ENCODE results near the gene ARHGEF5.
"Not testable (repeated sequence)": the region's sequence is repeated elsewhere in the genome, so short reads cannot be mapped to it uniquely, and the experiment has no call there.

ARHGEF5 gene

DNA sequence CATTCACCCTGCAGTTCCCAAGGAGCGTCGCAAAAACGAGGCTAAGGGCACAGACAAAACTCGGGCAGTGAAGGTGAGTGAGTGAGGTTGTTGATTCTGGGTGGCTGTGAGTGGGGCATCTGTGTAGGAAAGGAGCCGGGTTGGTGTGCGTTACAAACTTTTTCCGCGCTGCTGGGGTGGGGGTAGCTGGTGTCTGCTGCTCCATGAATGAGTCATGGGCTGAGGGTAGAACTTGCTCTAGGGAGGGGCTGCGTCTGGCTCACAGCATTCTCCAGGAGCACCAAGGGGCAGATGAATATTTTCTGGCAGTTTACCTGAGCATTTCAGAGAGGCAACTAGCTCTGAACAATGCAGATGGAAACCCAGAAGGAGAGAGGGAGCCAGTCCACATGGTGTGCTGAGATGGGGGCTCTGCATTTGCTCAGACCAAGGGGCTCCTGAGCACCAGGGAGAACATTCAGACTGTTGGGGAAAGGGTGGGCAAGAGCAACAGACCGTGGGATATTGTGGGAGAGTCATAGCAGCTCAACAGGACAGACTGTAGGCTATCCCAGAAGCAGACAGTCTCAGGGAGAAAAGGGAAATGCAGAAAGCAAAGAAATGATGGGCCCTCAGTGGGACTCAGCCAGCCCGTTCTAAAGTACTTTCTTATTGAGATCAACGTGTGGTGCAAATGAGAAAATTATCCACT is 29.5 kb downstream of the ARHGEF5 start:
- DNase-seq = no peak

GRCh38 chr7:144386741-144387140 is 31.5 kb downstream of the ARHGEF5 start:
- no peak for DNase-seq

DNA sequence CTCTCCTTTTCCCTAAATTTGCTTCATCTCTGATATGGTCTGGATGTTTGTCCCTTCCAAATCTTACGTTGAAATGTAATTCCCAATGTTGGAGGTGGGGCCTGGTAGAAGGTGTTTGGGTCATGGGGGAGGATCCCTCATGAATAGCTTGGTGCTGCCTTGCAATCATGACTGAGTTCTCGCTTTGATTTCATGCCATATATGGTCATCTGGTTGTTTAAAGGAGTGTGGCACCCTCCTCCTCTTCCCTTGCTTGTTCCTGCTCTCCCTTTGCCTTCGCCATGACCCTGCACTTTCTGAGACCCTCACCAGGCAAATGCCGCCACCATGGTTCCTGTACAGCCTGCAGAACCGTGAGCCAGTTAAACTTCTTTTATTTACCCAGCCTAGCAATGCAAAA is 33.7 kb downstream of the ARHGEF5 start:
- DNase-seq = no peak

DNA sequence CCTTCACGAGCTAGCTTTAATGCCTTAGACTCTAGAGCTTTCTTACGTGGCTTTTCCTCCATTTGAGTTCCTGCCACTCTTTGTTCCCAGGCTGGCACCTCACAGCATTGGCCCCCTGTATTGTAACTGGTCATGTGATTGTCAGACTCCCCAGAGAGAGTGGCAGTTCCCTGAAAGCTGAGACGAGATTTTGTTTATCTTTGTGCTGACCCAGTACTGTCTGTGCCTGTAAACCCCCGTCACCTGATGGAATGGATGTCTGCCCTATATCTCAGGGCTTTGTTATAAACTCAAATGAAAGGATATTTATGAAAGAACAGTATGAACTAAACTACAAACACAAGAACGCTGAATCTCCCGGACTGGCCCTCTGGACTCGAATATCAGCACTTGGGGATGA is 35.3 kb downstream of the ARHGEF5 start:
- DNase-seq = no peak

GRCh38 chr7:144391014-144391413 is 35.8 kb downstream of the ARHGEF5 start:
- no peak for DNase-seq

DNA sequence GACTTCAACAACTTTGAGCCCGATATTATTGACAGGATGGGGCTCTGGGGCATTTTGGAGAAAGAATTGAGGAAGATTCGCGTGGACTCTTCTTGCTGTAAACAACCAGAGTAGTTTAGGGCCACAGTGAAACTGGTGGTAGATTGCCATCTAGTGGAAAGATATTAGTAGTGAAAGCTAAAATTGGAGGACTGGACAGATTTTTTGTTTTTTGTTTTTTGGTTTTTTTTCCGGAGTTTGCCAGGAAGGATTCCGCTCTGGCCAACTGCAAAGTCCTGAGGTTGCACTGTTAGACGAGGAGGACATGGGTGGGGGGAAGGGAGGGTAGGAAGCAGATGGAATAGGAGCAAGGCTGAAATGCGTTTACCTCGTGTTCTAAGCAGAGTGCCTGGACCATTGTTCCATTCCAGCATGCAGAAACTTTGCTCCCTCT is 36.6 kb downstream of the ARHGEF5 start:
- DNase-seq = no peak

GRCh38 chr7:144397086-144397485 is 41.9 kb downstream of the ARHGEF5 start:
- DNase-seq = no peak

DNA sequence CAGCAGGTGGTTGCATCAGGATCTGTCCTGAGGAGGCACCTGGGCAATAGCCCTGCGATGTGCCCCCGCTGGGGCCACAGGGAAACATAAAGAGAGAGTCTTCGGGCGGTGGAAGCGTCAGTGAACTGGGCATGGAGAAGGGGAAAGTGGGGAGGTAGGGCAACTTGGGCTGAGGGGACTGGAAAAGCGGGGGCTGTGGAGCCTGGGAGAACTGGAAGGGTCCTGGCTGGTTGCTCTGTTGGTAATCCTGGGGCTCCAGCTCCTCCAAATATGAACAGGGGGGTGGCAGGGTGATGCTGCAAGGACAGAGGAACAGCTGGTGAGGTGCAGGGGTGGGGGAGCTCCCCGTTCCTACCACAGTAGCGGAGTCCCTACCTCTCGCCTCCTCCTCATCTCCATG is 43.1 kb downstream of the ARHGEF5 start:
- no peak for DNase-seq

DNA sequence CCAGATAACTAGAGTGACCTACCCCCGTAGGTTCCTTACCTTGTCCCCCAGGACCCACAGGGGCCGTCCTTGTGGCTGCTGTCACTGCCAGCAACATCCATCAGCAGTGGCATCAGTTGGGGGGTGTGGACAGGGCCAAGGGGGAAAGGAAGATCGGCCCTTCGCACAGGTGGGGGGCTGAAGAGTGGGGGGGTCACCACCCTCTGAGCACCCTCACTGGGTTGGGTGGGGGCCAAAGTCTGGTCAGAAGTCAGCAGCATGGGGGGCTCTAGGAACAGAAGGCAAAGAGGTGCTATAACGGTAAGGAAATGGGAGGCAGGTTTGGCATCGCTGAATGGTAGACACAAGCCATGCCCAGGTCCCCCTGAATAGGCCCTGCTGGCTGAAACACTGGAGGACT is 43.7 kb downstream of the ARHGEF5 start:
- DNase-seq = no peak

- no peak for DNase-seq
These were observed 44.7 kb downstream of the ARHGEF5 start for GRCh38 chr7:144399946-144400345.

- no peak for DNase-seq
These were observed 46.3 kb downstream of the ARHGEF5 start for GRCh38 chr7:144401490-144401889.

- no peak for DNase-seq
These were observed 47.9 kb downstream of the ARHGEF5 start for GRCh38 chr7:144403102-144403501.

- no peak for DNase-seq
These were observed 48.5 kb downstream of the ARHGEF5 start, which contains the start of gene NOBOX for GRCh38 chr7:144403649-144404061. NOBOX (minus strand) TSS chr7:144403693.

DNA sequence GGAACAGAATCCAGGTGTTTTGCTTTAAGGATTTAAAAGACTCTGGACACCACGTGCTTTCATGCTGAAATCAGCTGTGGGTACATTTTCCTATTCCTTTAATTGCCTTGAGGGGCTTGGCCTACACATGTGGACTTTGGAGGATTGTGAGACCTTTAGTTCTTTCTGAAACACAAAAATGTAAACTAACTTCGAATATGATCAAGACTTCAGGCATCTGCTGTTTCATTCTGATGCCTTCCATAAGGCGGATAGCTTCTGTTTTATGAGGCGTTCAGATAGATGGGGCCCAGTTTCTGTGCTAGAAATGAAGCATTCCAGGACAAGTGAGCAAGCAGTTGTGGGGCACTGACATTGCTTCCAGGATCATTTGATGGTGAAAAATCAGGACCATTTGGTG is 49.7 kb downstream of the ARHGEF5 start:
- DNase-seq = no peak

GRCh38 chr7:144407266-144407931 is 52.2 kb downstream of the ARHGEF5 start:
- DNase-seq = no peak

DNA sequence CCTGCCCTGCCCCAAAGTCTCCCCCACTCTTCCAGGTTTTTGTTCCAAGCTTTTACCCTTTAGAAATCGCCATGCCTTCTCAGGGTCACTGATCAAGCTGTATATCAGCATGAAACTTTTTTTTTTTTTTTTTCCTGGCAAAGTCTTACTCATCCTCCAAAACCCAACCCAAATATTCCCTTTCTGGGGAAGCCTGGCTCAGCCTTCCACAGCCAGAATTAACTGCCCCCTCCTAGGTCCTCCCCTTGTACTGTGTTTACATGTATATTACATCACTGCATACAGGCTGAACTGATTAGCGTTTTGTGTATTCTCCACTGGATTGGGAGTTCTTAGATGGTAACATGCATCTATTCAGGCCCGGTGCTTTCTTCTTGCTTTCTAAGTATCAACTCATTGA is 52.9 kb downstream of the ARHGEF5 start:
- no peak for DNase-seq

- DNase-seq = no peak
These were observed 55.2 kb downstream of the ARHGEF5 start for GRCh38 chr7:144410441-144410840.

DNA sequence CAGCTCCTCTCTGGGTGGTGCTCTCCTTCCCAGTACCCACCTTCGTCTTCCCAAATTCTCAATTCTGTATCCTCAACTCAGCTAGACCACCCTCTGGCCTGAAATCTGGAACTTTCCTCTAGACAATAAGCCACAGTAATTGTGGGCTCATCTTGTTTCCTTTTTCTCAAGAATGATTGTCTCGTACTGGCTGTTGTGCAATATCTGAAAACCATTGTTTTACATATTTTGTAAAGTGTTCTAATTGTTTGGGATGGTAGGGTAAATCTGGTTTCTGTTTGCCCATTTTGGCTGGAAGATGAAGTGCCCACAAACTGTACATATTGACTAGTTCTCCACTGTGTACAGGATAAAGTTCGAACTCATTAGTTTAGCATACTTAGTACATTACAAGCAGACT is 59.6 kb downstream of the ARHGEF5 start:
- DNase-seq = no peak

DNA sequence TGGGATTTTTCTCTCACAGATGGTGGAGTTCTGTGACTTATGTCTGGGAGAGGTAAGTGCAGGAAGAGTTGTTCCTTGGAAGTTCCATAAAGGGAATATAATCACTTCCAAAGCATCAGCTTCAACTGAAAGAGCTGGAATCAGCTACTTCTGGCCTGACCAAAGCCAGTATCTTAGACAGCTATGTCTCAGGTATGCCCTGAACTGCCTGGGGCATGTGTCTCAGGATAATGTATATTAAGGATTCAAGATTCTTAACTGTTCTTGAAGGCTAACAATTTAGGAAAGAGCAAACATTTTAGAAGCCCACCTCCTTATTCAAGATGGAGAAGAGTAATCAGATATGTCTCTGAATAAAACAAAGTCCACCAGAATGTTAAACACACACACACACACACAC is 60.7 kb downstream of the ARHGEF5 start:
- DNase-seq = no peak

GRCh38 chr7:144416341-144416740 is 61.1 kb downstream of the ARHGEF5 start:
- no peak for DNase-seq

GRCh38 chr7:144418931-144419330 is 63.7 kb downstream of the ARHGEF5 start:
- not testable (repeated sequence) for DNase-seq

GRCh38 chr7:144427539-144427938 is 72.3 kb downstream of the ARHGEF5 start:
- DNase-seq = not testable (repeated sequence)

DNA sequence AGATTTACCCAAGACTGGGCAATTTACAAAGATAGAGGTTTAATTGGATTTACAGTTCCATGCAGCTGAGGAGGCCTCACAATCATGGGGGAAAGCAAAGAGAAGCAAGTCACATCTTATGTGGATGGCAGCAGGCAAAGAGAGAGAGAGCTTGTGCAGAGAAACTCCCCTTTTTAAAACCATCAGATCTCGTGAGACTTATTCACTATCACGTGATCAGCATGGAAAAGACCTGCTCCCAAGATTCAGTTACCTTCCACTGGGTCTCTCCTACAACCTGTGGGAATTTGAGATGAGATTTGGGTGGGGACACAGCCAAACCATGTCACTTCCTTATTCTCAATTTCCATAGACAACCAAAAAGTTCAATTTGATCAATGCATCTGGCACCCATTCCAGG is 73.2 kb downstream of the ARHGEF5 start:
- no peak for DNase-seq

All from T-helper 9 cell (primary cell).